Measurements from ENCODE around the gene MACROD2. TPM values are rescaled to one million over a fixed set of nuclear protein-coding genes. Genes with fewer than 3 reads are reported as not detected.

Gene MACROD2
- total and polyA plus RNA-seq, 2 of the 4 experiments (the other 2 are of a cell fraction) = not detected

GRCh38 chr20:15642109-15642508 is 1646.8 kb downstream of the MACROD2 start:
- no peaks in the 10 kb centered on the region for H3K9me3 ChIP-seq (ENCODE audit: control insufficient read depth, insufficient read depth, low read length)
- peak overlapping the region; percentile 15; the same call in 1 of the 2 replicates for H4K91ac ChIP-seq (ENCODE audit: insufficient read depth, low read depth, low read length)
- H2BK5ac ChIP-seq (ENCODE audit: low read depth, low read length, poor library complexity, severe bottlenecking) = peak overlapping the region; percentile 84
- peak overlapping the region; percentile 16; the same call in 1 of the 2 replicates for H3K4ac ChIP-seq (ENCODE audit: low read depth, low read length)
- intact Hi-C loops (cut with micrococcal nuclease) = no loop called here
- no peak overlapping the region for H3K4me3 ChIP-seq (ENCODE audit: insufficient read depth, low read depth, low read length)
- no peak for DNase-seq
- H3K27me3 ChIP-seq (ENCODE audit: control insufficient read depth, insufficient read depth, low read length) = no peaks in the 10 kb centered on the region
- no TSS peak for BruUV-seq (replicated peaks)
- TF ChIP-seq MAFK (IDR thresholded peaks at IDR 0.05; ENCODE audit: low read depth, low read length) (no peak), BHLHE40 (IDR thresholded peaks at IDR 0.05; ENCODE audit: low read depth, low read length) (no peak), RCOR1 (IDR thresholded peaks at IDR 0.05; ENCODE audit: insufficient replicate concordance, low read length) (no peak), POLR2A (IDR thresholded peaks at IDR 0.05; ENCODE audit: low read depth, low read length) (no peak), RFX5 (IDR thresholded peaks at IDR 0.05; ENCODE audit: low read depth, low read length) (no peak), NFE2L2 (IDR thresholded peaks at IDR 0.05; ENCODE audit: low read depth, low read length) (no peak), SMC3 (IDR thresholded peaks at IDR 0.05; ENCODE audit: low read depth, low read length) (no peak), MAZ (IDR thresholded peaks at IDR 0.05; ENCODE audit: borderline replicate concordance, low read depth, low read length) (no peak), CHD1 (IDR thresholded peaks at IDR 0.05; ENCODE audit: low read depth, low read length) (no peak), MXI1 (IDR thresholded peaks at IDR 0.05; ENCODE audit: borderline replicate concordance, low read depth, low read length) (no peak), FOS (IDR thresholded peaks at IDR 0.05; ENCODE audit: low read depth, low read length) (no peak), CEBPB (IDR thresholded peaks at IDR 0.05; ENCODE audit: low read depth, low read length) (no peak)
- TF ChIP-seq, protein P1, sequence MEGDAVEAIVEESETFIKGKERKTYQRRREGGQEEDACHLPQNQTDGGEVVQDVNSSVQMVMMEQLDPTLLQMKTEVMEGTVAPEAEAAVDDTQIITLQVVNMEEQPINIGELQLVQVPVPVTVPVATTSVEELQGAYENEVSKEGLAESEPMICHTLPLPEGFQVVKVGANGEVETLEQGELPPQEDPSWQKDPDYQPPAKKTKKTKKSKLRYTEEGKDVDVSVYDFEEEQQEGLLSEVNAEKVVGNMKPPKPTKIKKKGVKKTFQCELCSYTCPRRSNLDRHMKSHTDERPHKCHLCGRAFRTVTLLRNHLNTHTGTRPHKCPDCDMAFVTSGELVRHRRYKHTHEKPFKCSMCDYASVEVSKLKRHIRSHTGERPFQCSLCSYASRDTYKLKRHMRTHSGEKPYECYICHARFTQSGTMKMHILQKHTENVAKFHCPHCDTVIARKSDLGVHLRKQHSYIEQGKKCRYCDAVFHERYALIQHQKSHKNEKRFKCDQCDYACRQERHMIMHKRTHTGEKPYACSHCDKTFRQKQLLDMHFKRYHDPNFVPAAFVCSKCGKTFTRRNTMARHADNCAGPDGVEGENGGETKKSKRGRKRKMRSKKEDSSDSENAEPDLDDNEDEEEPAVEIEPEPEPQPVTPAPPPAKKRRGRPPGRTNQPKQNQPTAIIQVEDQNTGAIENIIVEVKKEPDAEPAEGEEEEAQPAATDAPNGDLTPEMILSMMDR (conservative IDR thresholded peaks at IDR 0.05; ENCODE audit: low read depth, low read length) = no peak
- TF ChIP-seq, protein P2, sequence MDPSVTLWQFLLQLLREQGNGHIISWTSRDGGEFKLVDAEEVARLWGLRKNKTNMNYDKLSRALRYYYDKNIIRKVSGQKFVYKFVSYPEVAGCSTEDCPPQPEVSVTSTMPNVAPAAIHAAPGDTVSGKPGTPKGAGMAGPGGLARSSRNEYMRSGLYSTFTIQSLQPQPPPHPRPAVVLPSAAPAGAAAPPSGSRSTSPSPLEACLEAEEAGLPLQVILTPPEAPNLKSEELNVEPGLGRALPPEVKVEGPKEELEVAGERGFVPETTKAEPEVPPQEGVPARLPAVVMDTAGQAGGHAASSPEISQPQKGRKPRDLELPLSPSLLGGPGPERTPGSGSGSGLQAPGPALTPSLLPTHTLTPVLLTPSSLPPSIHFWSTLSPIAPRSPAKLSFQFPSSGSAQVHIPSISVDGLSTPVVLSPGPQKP (IDR thresholded peaks at IDR 0.05; ENCODE audit: borderline replicate concordance, low read depth, low read length) = no peak
- H3K18ac ChIP-seq (ENCODE audit: low read depth, low read length) = peak overlapping the region; percentile 84; the same call in 1 of the 2 replicates
- peak overlapping the region; percentile 67 for H2BK120ac ChIP-seq (ENCODE audit: low read depth, low read length)
- POLR2A ChIA-PET (ENCODE audit: unreplicated experiment) = no interaction called here
- CTCF ChIA-PET = interaction anchor here (0.6 kb wide), 1 partner anchor 13 kb away, joined by 3 read pairs; no protein-coding TSS in a partner anchor
- H3K9me1 ChIP-seq (ENCODE audit: insufficient read depth, low read length) = 0 out of 2 replicates have a peak, but pooled peaks cover 6% of the 10 kb centered on the region
- dilution Hi-C loops (cut with HindIII; ENCODE audit: low sequenced_read_pairs, unreplicated experiment) = no loop called here
- H3K4me2 ChIP-seq (ENCODE audit: low read depth, low read length) = no peak overlapping the region
- peak overlapping the region; percentile 2 for H2BK15ac ChIP-seq (ENCODE audit: low read depth, low read length)
- no peak overlapping the region for H3K56ac ChIP-seq (ENCODE audit: extremely low read depth, insufficient read depth, low read length)
- H2AK5ac ChIP-seq (ENCODE audit: low read depth, low read length) = peak overlapping the region; percentile 43; the same call in 1 of the 2 replicates
- no peak for ATAC-seq (ENCODE audit: low read depth)
- no peaks in the 10 kb centered on the region for H3K79me1 ChIP-seq (ENCODE audit: low read depth in 1 of 2, low read length in 2 of 2)
- H3K9ac ChIP-seq (ENCODE audit: low read depth, low read length) = no peak overlapping the region
- no peak overlapping the region for H2AFZ ChIP-seq (replicated peaks; ENCODE audit: low read length, poor library complexity)
- no peak overlapping the region for H3K23ac ChIP-seq (ENCODE audit: low read depth, low read length)
- no CpG with 5 or more reads among the region's 6 CpGs for WGBS, 2 experiments (ENCODE audit: extremely low coverage in 2 of 2, insufficient read length in 1 of 2)
- in situ Hi-C loops (cut with MboI; ENCODE audit: low sequenced_read_pairs) = no loop called here
- no peak overlapping the region for H2AK9ac ChIP-seq (replicated peaks; ENCODE audit: low read depth, low read length, poor library complexity)
- H2BK20ac ChIP-seq (ENCODE audit: low read depth, low read length) = peak overlapping the region; percentile 82
- H3K14ac ChIP-seq (replicated peaks; ENCODE audit: low read depth, low read length) = no peak overlapping the region; the same call in 1 of the 2 replicates
- H4K5ac ChIP-seq (ENCODE audit: low read depth, low read length) = peak overlapping the region; percentile 11; the same call in 1 of the 2 replicates
- peak overlapping the region; percentile 4 to 70; a peak in 3 of 4 replicates for H4K8ac ChIP-seq (ENCODE audit: low read depth in 2 of 2, low read length in 2 of 2)
- no peaks in the 10 kb centered on the region for H3K36me3 ChIP-seq (ENCODE audit: control insufficient read depth, insufficient read depth, low read length)
- peaks cover 2% of the 10 kb centered on the region; the same call in 1 of the 2 replicates for H3K4me1 ChIP-seq (ENCODE audit: control insufficient read depth, insufficient read depth, low read length)
- no peaks in the 10 kb centered on the region for H4K20me1 ChIP-seq (ENCODE audit: insufficient read depth, low read length)
- no peak overlapping the region for H3K27ac ChIP-seq (ENCODE audit: insufficient read depth, low read length)

All from IMR-90 (cell line).